Measurements from ENCODE around the gene HIF1AN.

Gene HIF1AN

DNA sequence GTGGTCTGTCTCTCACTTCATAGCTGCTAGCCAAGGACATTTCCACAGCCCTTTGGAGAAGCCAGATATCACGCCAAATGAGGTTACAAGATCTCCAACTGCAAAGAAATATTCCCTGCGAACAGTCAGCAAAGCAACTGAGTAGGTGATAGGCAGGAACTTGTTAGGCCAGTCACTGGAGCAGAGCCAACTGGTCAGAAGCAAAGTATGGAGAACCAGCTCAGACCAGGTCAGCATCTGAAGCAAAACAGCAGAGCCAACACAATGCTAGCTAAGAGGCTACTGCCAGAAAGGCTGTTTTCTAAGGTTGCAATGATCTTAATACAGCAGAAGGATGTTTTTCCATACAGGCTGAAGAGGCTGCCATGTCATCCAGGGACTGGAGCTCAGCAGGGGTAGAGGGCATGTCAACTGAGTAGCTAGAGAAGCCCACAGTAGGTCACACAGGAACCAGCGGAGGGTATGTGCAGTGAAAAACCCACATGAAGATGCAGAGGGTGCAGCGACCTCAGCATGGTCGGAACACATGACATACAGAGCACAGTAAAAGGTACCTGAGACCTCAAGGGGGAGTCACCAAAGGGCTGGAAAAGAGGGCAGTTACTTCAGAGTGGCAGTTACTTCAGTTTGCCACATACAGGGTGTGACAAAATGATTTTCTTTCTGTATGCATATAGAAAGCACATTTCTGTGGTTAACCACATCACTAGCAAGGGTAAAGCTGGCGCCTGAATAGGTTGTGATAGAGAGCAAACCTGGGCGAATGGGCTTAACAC lies 25.0 kb upstream of the HIF1AN start:
- H3K9me3 Mint-ChIP-seq = no peaks in the 10 kb centered on the region

DNA sequence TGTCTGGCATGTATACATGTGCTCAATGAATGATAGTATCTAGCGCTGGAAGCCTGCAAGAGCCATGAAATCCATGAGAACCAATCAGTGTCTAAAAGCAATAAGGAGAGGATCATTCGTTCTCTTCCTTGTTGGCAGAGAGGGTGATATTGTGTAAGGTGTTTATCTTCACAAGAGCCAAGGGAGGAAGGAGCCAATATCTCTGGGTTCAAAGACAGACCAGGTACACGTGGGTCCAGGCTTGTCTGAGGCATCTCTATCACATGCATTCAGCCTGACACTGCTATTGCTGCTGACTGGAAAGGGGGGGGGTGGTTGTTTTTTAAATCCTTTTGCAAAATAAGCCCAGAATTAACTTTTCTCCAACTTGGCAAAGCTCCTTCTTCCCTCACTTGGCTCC lies 20.1 kb upstream of the HIF1AN start:
- H3K9me3 Mint-ChIP-seq = no peaks in the 10 kb centered on the region
- no peaks in the 10 kb centered on the region for H3K27me3 Mint-ChIP-seq
- H3K27ac Mint-ChIP-seq = no peak overlapping the region
- no peak overlapping the region for H3K4me3 Mint-ChIP-seq
- peaks cover 4% of the 10 kb centered on the region for H3K36me3 Mint-ChIP-seq
- peaks cover 41% of the 10 kb centered on the region for H3K4me1 Mint-ChIP-seq

More for the DNA sequence above, 25.0 kb upstream of the HIF1AN start:
- Mint-ChIP-seq H3K27ac (peak overlapping the region; percentile 46), H3K4me3 (peak overlapping the region; percentile 26), H3K4me1 (peaks cover 70% of the 10 kb centered on the region), H3K27me3 (no peaks in the 10 kb centered on the region), H3K36me3 (peaks cover 7% of the 10 kb centered on the region)

- Mint-ChIP-seq H3K4me1 (peaks cover 29% of the 10 kb centered on the region), H3K9me3 (no peaks in the 10 kb centered on the region), H3K4me3 (no peak overlapping the region), H3K27me3 (no peaks in the 10 kb centered on the region), H3K36me3 (peaks cover 4% of the 10 kb centered on the region), H3K27ac (no peak overlapping the region)
Observed at GRCh38 chr10:100516847-100517246, 18.9 kb upstream of the HIF1AN start.

GRCh38 chr10:100518761-100519241 lies 16.9 kb upstream of the HIF1AN start:
- Mint-ChIP-seq H3K27ac (peak overlapping the region; percentile 23), H3K4me3 (no peak overlapping the region), H3K27me3 (no peaks in the 10 kb centered on the region), H3K9me3 (no peaks in the 10 kb centered on the region), H3K4me1 (peaks cover 17% of the 10 kb centered on the region), H3K36me3 (peaks cover 1% of the 10 kb centered on the region)

DNA sequence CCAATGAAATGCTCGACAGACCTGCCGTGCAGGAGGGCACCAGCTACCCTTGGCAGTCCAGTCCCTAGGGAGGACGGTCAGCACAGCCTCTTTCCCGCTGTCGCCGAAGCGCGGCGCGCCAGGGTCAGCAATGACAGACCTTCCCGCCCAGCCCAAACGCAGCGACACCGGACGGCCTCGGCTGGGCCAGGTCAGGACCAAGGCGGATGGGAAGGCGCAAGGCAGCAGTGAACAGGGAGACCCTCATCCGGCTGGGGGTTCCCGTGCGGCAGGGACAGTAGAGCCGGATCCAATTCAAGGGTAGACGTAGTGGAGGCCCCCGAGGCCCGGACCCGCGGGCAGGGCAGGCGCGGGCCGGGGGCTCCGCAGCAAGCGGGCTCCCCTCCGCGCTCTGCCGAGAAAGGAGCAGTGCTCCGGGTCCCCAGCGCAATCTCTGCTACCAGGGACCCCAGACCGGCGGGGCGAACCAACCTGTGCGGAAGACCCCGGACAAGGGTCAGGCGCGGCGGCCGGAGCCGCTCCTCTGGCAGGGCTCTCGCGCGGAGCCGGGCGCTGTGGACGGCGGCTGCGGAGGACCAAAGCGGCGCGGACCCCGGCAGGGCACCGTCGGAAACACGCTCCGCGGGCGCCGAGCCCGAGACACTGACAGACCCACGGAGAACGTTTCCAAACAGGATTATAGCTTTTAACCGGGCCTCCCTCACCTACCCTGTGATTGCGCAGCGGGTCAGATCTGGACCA lies 16.3 kb upstream of the HIF1AN start, which contains the start of gene SEC31B:
SEC31B (minus strand) TSS at position 551 of the 741 bp plus-strand sequence. CDS start 2,909 bp downstream, outside the sequence.
- Mint-ChIP-seq H3K36me3 (peaks cover 1% of the 10 kb centered on the region), H3K9me3 (no peaks in the 10 kb centered on the region), H3K27me3 (no peaks in the 10 kb centered on the region), H3K4me3 (no peak within 1 kb of the TSS), H3K27ac (peak within 1 kb of the TSS; percentile 59), H3K4me1 (peaks cover 17% of the 10 kb centered on the region)

- Mint-ChIP-seq H3K36me3 (peaks cover 1% of the 10 kb centered on the region), H3K27ac (no peak overlapping the region), H3K4me1 (peaks cover 21% of the 10 kb centered on the region), H3K4me3 (no peak overlapping the region), H3K27me3 (no peaks in the 10 kb centered on the region), H3K9me3 (no peaks in the 10 kb centered on the region)
Observed at GRCh38 chr10:100520811-100521210, 14.9 kb upstream of the HIF1AN start.

GRCh38 chr10:100522107-100522801 lies 13.5 kb upstream of the HIF1AN start:
- Mint-ChIP-seq H3K9me3 (no peaks in the 10 kb centered on the region), H3K36me3 (peaks cover 6% of the 10 kb centered on the region), H3K4me1 (peaks cover 31% of the 10 kb centered on the region), H3K27me3 (no peaks in the 10 kb centered on the region), H3K4me3 (no peak overlapping the region), H3K27ac (no peak overlapping the region)

DNA sequence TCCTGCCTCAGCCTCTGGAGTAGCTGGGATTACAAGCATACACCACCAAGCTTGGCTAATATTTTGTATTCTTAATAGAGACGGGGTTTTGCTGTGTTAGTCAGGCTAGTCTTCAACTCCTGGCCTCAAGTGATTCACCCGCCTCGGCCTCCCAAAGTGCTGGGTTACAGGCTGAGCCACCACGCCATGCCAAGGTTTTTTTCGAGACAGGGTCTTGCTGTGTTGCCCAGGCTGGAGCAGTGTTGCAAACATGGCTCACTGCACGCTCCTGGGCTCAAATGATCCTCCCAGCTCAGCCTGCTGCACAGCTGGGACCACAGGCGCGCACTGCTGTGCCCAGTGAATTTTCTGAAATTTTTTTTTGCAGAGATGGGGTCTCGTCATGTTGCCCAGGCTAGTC lies 12.8 kb upstream of the HIF1AN start:
- Mint-ChIP-seq H3K27ac (no peak overlapping the region), H3K4me3 (no peak overlapping the region), H3K36me3 (peaks cover 6% of the 10 kb centered on the region), H3K27me3 (no peaks in the 10 kb centered on the region), H3K4me1 (peaks cover 35% of the 10 kb centered on the region), H3K9me3 (no peaks in the 10 kb centered on the region)

DNA sequence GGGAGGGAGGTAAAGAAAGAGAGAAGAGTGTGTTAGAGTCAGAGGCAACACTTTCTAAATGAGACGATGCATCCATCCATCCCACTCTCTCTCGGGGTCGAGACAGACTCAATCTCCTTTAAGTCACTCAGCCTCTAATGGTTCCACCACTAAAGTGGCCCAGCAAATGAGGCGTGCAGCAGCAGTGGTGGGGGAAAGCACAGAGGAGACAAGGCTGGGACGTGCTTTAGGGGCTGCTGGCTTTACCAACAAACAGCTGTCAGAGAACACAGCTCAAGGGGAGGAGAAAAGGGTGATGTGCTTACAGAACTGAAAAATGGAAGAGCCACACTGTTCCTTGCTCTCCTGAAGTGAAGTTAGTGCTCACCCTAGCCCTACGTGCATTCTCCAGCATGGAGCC lies 11.5 kb upstream of the HIF1AN start:
- no peak overlapping the region for H3K4me3 Mint-ChIP-seq
- no peak overlapping the region for H3K27ac Mint-ChIP-seq
- peaks cover 30% of the 10 kb centered on the region for H3K4me1 Mint-ChIP-seq
- peaks cover 8% of the 10 kb centered on the region for H3K36me3 Mint-ChIP-seq
- no peaks in the 10 kb centered on the region for H3K9me3 Mint-ChIP-seq
- no peaks in the 10 kb centered on the region for H3K27me3 Mint-ChIP-seq

- Mint-ChIP-seq H3K4me3 (no peak overlapping the region), H3K4me1 (peaks cover 30% of the 10 kb centered on the region), H3K9me3 (no peaks in the 10 kb centered on the region), H3K36me3 (peaks cover 8% of the 10 kb centered on the region), H3K27ac (no peak overlapping the region), H3K27me3 (no peaks in the 10 kb centered on the region)
Observed at GRCh38 chr10:100524638-100525037, 11.1 kb upstream of the HIF1AN start.

GRCh38 chr10:100528123-100528886 lies 7.4 kb upstream of the HIF1AN start:
- Mint-ChIP-seq H3K27me3 (no peaks in the 10 kb centered on the region), H3K27ac (peak overlapping the region; percentile 97), H3K9me3 (no peaks in the 10 kb centered on the region), H3K4me1 (peaks cover 47% of the 10 kb centered on the region), H3K4me3 (peak overlapping the region; percentile 94), H3K36me3 (peaks cover 8% of the 10 kb centered on the region)

- Mint-ChIP-seq H3K4me1 (peaks cover 47% of the 10 kb centered on the region), H3K27me3 (no peaks in the 10 kb centered on the region), H3K4me3 (peak overlapping the region; percentile 94), H3K9me3 (no peaks in the 10 kb centered on the region), H3K27ac (peak overlapping the region; percentile 97), H3K36me3 (peaks cover 8% of the 10 kb centered on the region)
Observed at GRCh38 chr10:100528921-100529474, 6.7 kb upstream of the HIF1AN start.

- peaks cover 8% of the 10 kb centered on the region for H3K36me3 Mint-ChIP-seq
- no peaks in the 10 kb centered on the region for H3K27me3 Mint-ChIP-seq
- H3K27ac Mint-ChIP-seq = peak within 1 kb of the TSS; percentile 97
- no peaks in the 10 kb centered on the region for H3K9me3 Mint-ChIP-seq
- peaks cover 45% of the 10 kb centered on the region for H3K4me1 Mint-ChIP-seq
- H3K4me3 Mint-ChIP-seq = peak within 1 kb of the TSS; percentile 94
Observed at GRCh38 chr10:100529475-100530298, 6.1 kb upstream of the HIF1AN start, which contains the start of gene NDUFB8. Gene NDUFB8, minus strand, starts transcription at chr10:100529871. Its CDS starts 20 bp downstream, at chr10:100529851.

GRCh38 chr10:100531761-100532160 lies 4.0 kb upstream of the HIF1AN start:
- Mint-ChIP-seq H3K36me3 (peaks cover 5% of the 10 kb centered on the region), H3K27me3 (no peaks in the 10 kb centered on the region), H3K4me1 (peaks cover 36% of the 10 kb centered on the region), H3K27ac (no peak overlapping the region), H3K9me3 (no peaks in the 10 kb centered on the region), H3K4me3 (no peak overlapping the region)

Data from activated naive CD4-positive, alpha-beta T cell treated with anti-CD3 and anti-CD28 coated beads, Interleukin-2, amount 50 U/mL, for 24 hours (primary cell).